PC-3 (cell line): ENCODE data around the gene MAN2A2. TPM values are rescaled to one million over a fixed set of nuclear protein-coding genes. Genes with fewer than 3 reads are reported as not detected.
"Not testable (repeated sequence)": the region's sequence is repeated elsewhere in the genome, so short reads cannot be mapped to it uniquely, and the experiment has no call there.

Source experiments
- ATAC-seq: fragments of 200-7000 bp; cut with Tn5 transposase; 2 replicates; pipeline ENCODE4 v1.9.1; 2020; ENCODE audit warnings: mild to moderate bottlenecking, moderate library complexity
- BruUV-seq: library from RNA; stranded (reverse); fragments of 400-500 nt; replicated peaks from 2 replicates; lab custom pipeline; 2021; lab: Mats Ljungman, UMichigan
- CTCF ChIA-PET: fragments of 300-600 bp; sonication (Branson Sonifier 250); formaldehyde crosslinking; loops from one replicate; lab custom pipeline; 2022; ENCODE audit warnings: antibody characterized with exemption; lab: Charles Lee
- POLR2A ChIA-PET: fragments of 300-600 bp; sonication (Branson Sonifier 250); formaldehyde crosslinking; loops from one replicate; lab custom pipeline; 2022; ENCODE audit warnings: antibody characterized with exemption; ENCODE audit not compliant: unreplicated experiment; lab: Charles Lee
- DNase-seq: peaks from one replicate; pipeline ENCODE4 v3.0.0-alpha.2; 2015
- H2AFZ ChIP-seq: fragments of 300-600 bp; sonication (generic); 2 replicates; pipeline ENCODE4 v1.6.0; 2016; ENCODE audit warnings: antibody characterized with exemption, low read length
- H3F3A ChIP-seq: fragments of 300-600 bp; sonication (generic); one replicate; pipeline ENCODE4 v1.6.0; 2017; ENCODE audit warnings: antibody characterized with exemption, low read length, control low read depth, mild to moderate bottlenecking; ENCODE audit not compliant: unreplicated experiment
- H3K27ac ChIP-seq: fragments of 300-600 bp; sonication (generic); 2 replicates; pipeline ENCODE4 v1.5.1; 2016; ENCODE audit warnings: mild to moderate bottlenecking, low read length
- H3K27me3 ChIP-seq: fragments of 300-600 bp; sonication (generic); 2 replicates; pipeline ENCODE4 v1.6.1; 2016; ENCODE audit warnings: low read length, mixed read lengths
- H3K36me3 ChIP-seq: fragments of 300-600 bp; sonication (generic); 2 replicates; pipeline ENCODE4 v1.6.1; 2016; ENCODE audit warnings: low read depth, mixed run types, low read length, mixed read lengths
- H3K4me1 ChIP-seq: fragments of 300-600 bp; sonication (generic); 2 replicates; pipeline ENCODE4 v1.5.1; 2016; ENCODE audit warnings: low read length; ENCODE audit not compliant: insufficient read depth
- H3K4me2 ChIP-seq: fragments of 300-600 bp; sonication (generic); 2 replicates; pipeline ENCODE4 v1.6.0; 2016; ENCODE audit warnings: low read length
- H3K4me3 ChIP-seq: fragments of 300-600 bp; sonication (generic); 2 replicates; pipeline ENCODE4 v1.5.1; 2016; ENCODE audit warnings: mild to moderate bottlenecking, low read length, mixed read lengths
- H3K79me2 ChIP-seq: fragments of 300-600 bp; sonication (generic); 2 replicates; pipeline ENCODE4 v1.6.1; 2017; ENCODE audit warnings: low read length, mixed read lengths
- H3K9ac ChIP-seq: fragments of 300-600 bp; sonication (generic); 2 replicates; pipeline ENCODE4 v1.6.0; 2016; ENCODE audit warnings: mild to moderate bottlenecking, low read length
- H3K9me2 ChIP-seq: fragments of 300-600 bp; sonication (generic); replicated peaks from 2 replicates; pipeline ENCODE4 v1.6.1; 2016; ENCODE audit warnings: mixed run types, low read length, mixed read lengths
- H3K9me3 ChIP-seq: fragments of 300-600 bp; sonication (generic); 2 replicates; pipeline ENCODE4 v1.6.1; 2016; ENCODE audit warnings: low read length, mixed read lengths
- H4K20me1 ChIP-seq: fragments of 300-600 bp; sonication (generic); 2 replicates; pipeline ENCODE4 v1.6.1; 2016; ENCODE audit warnings: low read length, mixed read lengths
- CTCF ChIP-seq: fragments of 300-600 bp; sonication (generic); conservative IDR thresholded peaks from 2 replicates; pipeline ENCODE4 v1.5.1; 2017; ENCODE audit warnings: antibody characterized with exemption, low read depth, mild to moderate bottlenecking, low read length
- EZH2 ChIP-seq: fragments of 300-600 bp; sonication (generic); IDR thresholded peaks from one replicate; pipeline ENCODE4 v1.6.1; 2017; ENCODE audit warnings: antibody characterized with exemption, mild to moderate bottlenecking, low read length; ENCODE audit not compliant: unreplicated experiment
- EZH2phosphoT487 ChIP-seq: fragments of 300-600 bp; sonication (generic); IDR thresholded peaks from 2 replicates; pipeline ENCODE4 v1.6.1; 2018; ENCODE audit warnings: mild to moderate bottlenecking, antibody characterized with exemption, low read length, borderline replicate concordance
- intact Hi-C: fragments of 100-400 bp; cut with micrococcal nuclease; formaldehyde crosslinking; loops from 2 replicates; pipeline ENCODE4 v1.9.0; 2023
- total RNA-seq: library from RNA; depleted of rRNA; stranded (reverse); fragments of >200 nt; gene quantifications from 2 replicates; pipeline ENCODE4 v1.2.3, GENCODE V29; 2014

MAN2A2 gene
- total RNA-seq, 1 experiment from 2014 or later: 19.8 TPM

DNA sequence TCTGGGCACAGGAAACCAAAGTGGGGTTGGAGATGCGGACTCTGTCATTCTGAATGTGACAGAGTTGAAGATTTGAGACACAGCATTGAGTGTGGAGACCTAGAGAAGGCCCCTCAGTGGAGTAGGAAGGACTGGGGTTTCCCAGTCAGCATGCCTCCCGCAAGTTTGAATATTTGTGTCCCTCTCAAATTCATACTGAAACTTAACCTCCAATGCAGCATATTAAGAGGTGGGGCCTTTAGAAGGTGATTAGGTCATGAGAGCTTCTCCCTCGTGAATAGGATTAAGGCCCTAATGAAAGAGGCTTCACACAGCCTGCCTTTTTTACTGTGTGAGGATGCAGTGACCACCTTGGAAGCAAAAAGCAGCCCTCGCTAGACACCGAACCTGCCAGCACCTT, 21.3 kb downstream of the MAN2A2 start:
- ChIA-PET POLR2A (no interaction called here), CTCF (no interaction called here)
- DNase-seq: no peak

GRCh38 chr15:90926766-90927165, 23.7 kb downstream of the MAN2A2 start:
- H3K4me2 ChIP-seq, BruUV-seq, H3K79me2 ChIP-seq, H3K9ac ChIP-seq, CTCF ChIA-PET, H3F3A ChIP-seq, H3K27me3 ChIP-seq, H3K4me3 ChIP-seq, H2AFZ ChIP-seq, H3K9me3 ChIP-seq, H3K36me3 ChIP-seq, H3K27ac ChIP-seq, intact Hi-C loops, POLR2A ChIA-PET, DNase-seq, ATAC-seq, H3K9me2 ChIP-seq, H4K20me1 ChIP-seq: not testable (repeated sequence)
- H3K4me1 ChIP-seq: peaks cover 18% of the 10 kb centered on the region

More for the DNA sequence above, 21.3 kb downstream of the MAN2A2 start:
- Histone ChIP-seq H2AFZ (no peak overlapping the region), H3F3A (no peaks in the 10 kb centered on the region), H3K4me3 (no peak overlapping the region), H3K79me2 (no peaks in the 10 kb centered on the region), H3K27ac (no peak overlapping the region), H3K9me2 (no peaks in the 10 kb centered on the region), H3K4me1 (peaks cover 3% of the 10 kb centered on the region; the same call in 1 of the 2 replicates), H3K4me2 (no peak overlapping the region), H3K9ac (no peak overlapping the region), H3K36me3 (no peaks in the 10 kb centered on the region), H4K20me1 (no peaks in the 10 kb centered on the region), H3K27me3 (no peaks in the 10 kb centered on the region), H3K9me3 (no peaks in the 10 kb centered on the region)
- no peak for ATAC-seq
- BruUV-seq: no TSS peak
- intact Hi-C loops: no loop called here
- no peak for TF ChIP-seq CTCF
- TF ChIP-seq EZH2phosphoT487: no peak
- no peak for TF ChIP-seq EZH2

DNA sequence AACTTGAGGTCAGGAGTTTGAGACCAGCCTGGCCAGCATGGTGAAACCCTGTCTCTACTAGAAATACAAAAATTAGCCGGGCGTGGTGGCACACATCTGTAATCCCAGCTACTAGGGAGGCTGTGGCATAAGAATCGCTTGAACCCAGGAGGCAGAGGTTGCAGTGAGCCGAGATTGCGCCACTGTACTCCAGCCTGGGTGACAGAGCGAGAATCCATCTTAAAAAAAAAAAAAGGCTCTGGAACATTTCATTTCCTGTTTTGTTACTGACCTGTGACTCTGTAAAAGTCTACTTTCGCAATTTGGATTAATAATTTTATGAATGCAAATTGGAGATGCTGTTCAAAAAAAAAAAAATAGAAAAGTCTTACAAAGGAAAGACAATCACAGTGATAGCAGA, 25.0 kb downstream of the MAN2A2 start:
- POLR2A ChIA-PET: not testable (repeated sequence)

More for the DNA sequence above, 25.0 kb downstream of the MAN2A2 start:
- DNase-seq, ATAC-seq, H2AFZ ChIP-seq, H3K36me3 ChIP-seq, H3K79me2 ChIP-seq, intact Hi-C loops, H3K27me3 ChIP-seq, BruUV-seq, H3F3A ChIP-seq, H4K20me1 ChIP-seq, H3K4me3 ChIP-seq, H3K27ac ChIP-seq, H3K9me2 ChIP-seq, CTCF ChIA-PET, H3K4me2 ChIP-seq, H3K9me3 ChIP-seq, H3K9ac ChIP-seq: not testable (repeated sequence)
- peaks cover 24% of the 10 kb centered on the region for H3K4me1 ChIP-seq
